HG03571 (cell line): ENCODE results near the gene GRM8.

Experiments used
- ATAC-seq: cut with Tn5 transposase; IDR thresholded peaks from one replicate; pipeline ENCODE4 v1.9.1; 2021; ENCODE audit not compliant: unreplicated experiment

GRM8 gene

DNA sequence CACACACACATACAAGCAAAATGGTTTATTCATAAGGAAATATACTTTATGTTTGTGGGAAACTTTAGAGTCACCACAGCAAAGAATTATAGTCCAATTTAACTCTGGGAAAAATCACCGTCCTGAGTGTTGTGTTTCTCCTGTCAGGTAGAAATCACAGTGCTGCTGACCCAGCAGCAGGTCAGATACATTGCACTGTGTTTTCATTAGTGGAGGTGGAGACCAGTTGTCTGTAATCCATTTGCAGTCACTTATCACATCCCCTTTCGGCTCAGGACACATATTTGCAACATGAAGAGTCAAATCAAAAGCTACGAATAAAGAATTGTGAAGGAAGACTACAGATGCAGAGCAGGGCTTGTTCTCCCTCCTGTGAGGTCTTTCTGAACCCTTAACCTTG lies 799.6 kb downstream of the GRM8 start:
- no peak for ATAC-seq

DNA sequence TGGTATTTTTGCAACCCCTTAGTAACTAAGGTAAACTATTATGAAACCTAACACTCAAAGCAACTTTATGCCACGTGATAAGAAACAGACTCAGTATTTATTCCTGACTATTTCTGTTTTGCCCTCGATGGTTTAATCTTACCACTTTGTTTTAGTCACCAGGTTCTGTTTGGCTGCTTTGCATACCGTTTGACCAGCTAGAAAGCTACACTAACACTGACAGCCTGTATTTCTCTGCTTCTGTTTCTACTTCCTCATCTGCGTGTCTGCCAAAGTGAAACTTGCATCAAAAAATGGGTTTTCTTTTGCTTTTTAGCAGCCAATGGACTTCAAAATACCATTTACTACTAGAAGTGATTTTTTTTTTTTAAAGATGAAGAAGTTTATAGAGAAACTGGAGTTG lies 802.5 kb downstream of the GRM8 start:
- ATAC-seq, result peak; percentile 92

DNA sequence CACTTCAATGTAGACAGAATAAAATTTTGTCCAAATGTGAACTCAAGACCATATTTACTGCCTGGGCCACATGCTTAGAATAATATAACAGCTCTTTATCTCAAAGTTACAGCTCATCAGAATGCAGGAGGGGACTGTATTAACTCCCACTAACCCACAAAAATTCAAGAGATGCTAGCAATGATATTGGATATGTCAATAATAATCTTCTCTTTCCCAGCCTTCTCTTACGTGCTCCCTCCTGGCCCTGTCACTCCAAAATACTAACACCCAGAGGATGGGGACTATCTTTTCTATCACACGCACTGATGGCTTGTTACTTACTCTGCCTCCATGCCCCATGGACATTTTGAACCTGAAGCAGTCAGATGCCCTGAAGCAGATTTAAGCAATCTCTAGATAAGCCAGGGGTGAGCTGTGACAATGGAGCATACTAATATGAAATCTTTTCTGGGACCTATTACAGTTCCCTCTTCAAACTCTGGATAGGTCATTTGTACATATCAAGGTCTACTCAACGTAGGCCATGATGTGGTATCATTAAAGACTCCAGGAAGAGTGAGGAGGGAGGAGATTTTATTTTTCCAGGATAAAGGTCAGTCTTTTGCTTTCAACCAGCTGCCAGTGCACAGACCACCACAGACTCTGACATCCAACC lies 803.0 kb downstream of the GRM8 start:
- peak; percentile 8 for ATAC-seq

DNA sequence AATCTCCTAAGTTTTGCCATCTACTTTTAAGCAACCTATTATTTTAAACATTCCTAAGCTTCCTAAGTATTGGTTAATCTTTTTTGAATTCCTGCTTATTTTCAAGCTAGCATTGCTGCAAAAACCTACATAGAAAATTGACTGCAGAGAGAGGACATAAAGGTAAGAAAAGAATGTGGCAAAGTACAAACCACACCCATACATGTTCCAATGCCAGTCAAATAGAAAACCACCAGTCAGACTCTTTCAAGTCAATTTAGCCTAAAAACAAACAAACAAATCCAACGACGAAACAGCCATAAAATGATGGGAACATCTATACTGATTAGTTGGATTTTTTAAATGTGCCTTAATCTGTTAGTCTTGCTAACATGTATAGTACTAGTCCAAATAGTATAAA lies 804.8 kb downstream of the GRM8 start:
- ATAC-seq, result no peak

DNA sequence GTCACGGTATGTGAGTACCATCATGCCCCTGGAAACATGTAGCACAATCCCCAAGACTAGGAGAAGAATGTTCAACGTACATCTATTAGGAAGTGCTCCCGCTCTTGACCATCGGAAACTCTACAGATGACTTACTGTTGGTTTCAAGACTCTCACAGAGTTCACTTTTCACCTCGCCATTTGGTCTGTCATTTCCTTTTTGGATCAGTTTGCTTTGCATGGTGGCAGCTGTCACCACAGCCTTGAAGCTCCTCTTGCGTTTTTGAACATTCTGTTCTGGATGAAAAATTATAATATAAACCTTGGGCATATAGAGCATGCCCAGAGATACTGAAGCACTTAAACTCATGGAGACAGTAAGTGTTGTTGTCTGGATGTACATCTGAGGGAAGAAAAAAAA lies 806.8 kb downstream of the GRM8 start:
- ATAC-seq, result no peak

DNA sequence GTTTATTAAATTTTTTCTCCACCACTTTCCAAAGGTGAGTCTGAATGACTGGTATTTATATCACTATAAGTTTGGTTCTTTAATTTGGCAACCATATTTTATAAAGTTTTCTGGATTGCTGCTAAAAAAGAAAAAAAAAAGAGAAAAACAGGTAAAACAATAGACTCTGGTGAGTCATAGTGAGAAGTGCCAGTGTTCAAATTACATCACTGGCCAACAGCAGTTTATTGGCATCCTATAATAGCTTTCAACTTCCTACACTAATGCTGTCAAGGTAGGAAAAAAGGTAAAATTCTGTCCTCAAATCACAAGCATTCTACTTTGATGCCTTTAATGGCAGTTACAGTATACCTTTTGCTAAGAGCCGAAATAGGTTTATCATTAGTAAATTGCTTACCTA lies 808.8 kb downstream of the GRM8 start:
- no peak for ATAC-seq

DNA sequence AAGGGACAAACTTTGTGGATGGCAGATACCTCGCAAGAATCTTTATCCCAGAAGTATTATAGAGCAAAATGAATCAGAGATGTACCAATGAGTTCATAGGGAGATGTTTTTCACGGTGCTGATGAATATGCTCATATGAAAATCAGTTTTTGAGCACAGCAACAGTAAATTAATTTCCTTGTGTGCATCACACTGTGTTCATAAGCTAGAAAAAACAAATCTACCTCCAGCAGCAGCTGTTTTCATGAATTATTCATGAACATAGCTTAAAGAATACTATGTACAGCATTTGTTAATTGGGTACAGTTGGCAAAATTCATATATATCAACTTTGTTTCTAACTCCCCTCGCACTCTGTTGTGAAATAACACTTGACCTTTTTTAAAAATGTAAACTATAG lies 809.8 kb downstream of the GRM8 start:
- no peak for ATAC-seq

DNA sequence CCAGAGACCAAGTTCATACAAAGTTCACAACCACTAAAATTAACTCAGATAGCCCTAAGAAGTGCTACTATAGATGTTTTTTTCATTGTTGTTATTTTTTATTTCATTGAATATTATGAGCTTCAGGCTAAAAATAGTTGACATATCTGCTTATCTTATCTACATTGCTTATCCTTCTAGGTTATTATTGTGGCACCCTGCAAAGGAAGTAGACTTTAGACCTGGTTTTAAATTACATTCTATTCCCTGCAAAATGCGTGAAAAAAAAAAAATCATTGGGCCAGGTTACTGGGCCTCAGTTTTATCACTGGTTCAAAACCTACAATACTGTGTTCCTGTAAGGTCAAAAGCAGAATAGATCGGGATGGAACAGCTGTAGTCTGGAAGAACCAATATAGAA lies 811.0 kb downstream of the GRM8 start:
- no peak for ATAC-seq

DNA sequence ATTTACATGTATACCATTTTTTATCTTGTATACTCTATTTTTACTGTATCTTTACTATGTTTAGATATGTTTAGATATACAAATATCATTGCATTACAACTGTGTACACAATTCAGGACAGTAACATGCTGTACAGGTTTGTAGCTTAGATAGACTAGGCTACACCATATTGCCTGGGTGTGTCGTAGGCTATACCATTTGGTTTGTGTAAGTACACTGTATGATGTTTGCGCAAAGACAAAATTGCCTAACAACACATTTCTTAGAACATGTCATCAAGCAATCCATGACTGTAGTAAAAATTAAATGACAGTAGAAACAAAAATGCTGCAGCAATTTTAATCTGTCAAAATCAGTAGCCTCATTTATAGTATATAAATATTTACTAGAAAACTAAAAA lies 812.2 kb downstream of the GRM8 start:
- no peak for ATAC-seq

DNA sequence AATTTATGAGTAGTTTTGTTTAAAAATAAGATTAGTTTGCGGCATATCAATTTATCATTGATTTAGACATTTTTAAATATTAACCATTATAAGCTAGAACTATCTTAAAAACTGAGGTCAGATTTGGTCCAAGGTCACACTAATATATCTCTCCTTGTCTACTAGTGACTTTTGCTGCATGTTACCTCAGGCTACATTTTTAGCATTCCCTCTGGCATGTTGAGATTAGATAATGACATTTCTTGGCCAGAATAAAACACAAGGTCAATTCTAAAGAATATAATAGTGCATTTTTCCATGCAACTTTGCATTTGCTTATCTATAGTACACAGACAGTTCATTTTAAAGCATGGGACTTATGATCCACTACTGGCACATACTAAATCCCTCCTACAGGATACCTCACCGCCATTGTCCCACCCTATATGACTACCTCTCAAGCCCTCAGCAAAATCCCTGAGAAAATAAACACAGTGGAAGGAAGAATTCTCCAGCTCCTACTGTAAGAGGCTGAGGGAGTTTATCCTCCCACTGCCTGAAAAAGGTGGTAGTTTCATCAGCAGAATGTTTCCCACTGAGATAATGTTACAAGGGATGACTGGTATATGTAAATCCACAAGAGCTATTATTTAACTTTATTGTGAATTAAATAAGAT lies 816.4 kb downstream of the GRM8 start:
- no peak for ATAC-seq

DNA sequence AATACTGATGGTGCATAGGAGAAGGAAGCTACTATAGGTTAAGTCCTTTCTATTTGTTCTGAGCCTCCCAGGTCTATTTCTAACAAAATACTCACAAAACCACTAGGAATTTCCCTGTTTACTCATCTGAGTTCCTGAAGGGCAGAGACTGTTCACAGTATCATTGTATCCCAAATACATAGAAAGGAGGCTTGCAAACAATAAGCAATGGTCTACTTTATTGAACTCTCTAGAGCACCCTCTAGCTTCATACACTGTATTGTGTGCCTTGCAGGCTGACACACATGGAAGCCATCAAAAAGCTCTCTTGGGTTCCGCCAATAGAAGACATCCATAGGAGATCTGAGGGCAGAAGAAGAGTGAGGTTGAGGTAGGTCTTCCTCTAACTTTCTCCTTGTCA lies 826.1 kb downstream of the GRM8 start:
- no peak for ATAC-seq

DNA sequence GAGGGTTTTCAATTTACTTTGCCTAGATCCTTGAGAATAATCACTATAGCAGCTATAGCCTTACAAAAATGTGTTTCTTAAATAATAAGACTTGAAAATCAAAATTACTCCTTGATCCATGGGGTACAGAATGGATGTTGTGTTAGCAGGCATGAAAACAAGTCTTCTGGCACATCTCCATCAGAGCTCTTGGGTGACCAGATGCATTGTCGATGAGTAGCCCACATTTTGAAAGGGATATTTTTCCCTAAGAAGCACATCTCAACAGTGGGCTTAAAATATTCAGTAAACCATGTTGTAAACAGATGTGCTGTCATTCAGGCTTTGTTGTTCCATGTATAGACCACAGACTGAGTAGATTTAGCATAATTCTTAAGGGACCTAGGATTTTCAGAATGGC lies 827.8 kb downstream of the GRM8 start:
- ATAC-seq, result no peak

DNA sequence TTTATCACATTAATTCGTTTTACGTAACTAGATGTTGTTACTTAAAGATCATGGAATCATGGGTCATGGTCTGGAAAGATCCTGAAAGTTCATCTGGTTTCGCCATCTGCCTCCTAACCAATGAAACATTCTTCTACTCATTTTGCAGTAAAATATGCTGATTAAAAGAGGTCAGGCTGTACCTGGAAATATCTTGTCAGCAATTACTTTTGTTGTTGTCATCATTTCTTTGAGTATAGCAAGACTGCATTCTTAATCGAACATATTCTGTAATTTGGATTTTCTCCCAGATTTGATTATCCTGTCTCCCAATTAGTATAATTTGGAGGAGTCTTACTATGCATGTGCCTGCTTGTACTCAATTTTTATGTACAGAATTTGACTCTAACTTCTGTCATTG lies 833.7 kb downstream of the GRM8 start:
- no peak for ATAC-seq

DNA sequence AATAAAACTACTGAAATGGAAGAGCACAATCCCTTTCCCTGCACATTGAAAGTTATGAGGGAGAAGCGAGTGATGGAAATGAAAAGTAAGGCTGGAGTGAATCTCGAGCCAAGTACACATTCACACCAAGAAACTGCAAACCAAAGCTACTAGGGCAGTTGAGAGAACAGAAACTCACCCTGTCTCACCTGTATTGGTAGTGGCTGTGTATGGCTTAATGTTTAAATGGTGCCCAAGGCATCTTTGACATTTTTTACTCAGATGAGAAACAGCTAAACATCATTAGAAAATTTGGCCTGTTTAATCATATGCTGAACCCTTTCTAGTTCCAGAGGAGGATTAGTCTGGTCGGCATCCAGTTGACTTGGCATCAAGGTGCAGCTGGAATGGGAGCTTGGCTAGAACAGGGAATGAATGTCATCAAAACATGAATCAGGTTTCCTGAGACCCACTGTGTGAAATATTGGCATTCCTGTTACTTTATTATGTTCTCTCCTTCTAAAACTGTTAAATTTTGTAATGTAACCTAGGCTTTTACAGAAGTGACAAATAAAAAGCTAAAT lies 840.8 kb downstream of the GRM8 start:
- peak; percentile 80 for ATAC-seq

DNA sequence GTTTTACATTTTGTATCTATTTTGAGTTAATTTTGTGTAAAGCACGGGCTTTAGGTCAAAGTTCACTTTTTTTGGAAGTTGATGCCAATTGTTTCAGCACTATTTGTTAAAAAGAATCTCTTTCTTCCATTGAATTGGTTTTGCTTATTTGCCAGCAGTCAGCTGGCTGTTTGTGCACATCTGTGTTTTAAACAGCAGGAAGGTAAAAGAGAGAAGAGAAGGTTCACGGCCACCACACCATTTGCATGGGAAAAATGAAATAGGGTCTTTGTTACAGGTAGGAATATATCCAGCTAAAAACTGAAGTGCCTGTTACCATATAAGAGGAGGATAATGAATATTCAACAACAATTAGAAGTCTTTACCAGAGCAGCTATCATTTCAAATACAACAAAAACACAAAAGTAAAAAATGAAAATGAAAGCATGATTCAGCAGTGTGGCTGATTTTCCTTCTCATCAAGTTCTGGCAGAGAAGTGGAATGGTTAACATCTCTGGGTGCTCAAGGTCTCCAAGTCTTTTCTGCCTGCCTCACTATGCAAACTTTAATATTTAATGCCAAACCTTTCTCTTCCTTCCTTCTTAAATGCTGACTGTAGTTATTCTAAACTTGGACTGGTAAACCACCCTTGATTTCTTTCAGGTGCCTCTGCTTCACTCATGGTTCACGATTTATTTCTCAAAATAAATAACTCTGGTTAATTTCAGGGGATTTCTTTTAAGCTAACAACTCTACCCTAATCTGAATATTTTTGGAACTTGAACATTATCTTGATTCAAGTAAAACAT lies 841.5 kb downstream of the GRM8 start:
- no peak for ATAC-seq

DNA sequence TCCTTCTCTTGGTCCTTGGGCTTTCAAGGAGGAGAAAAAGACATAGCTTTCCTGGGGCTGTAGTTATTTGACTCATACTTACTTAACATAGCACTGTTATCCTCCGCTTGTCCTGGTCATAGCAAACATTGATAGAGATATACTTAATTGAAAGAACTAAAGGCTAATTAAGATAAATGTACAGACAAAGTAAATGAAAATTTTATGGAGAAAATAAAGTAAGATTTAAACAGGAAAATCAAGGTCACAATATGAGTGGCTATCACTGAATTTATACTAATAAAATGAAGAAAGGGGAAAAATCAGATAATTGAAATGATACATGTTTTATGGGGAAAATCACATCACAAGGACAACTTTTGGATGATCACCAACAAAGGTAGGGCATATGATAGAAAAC lies 849.7 kb downstream of the GRM8 start:
- ATAC-seq, result no peak

DNA sequence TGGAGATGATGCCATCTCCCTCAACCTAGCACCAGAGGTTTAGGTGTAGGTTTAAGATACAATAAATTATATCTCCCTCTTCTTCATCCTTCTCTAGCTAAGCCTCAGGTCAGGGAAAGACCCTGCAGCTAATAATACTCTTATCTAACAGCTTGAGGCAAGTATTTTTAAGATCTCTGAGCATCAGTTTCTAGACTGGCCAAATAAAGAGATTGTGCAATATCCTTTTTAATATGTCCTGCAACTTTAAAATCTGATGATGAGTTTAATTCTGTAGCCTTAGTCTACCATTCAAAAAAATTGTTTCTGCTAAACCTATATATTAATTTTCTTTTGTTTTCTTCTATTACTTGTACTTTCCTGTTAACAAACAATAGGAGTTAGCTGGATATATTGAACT lies 850.8 kb downstream of the GRM8 start:
- ATAC-seq, result no peak

DNA sequence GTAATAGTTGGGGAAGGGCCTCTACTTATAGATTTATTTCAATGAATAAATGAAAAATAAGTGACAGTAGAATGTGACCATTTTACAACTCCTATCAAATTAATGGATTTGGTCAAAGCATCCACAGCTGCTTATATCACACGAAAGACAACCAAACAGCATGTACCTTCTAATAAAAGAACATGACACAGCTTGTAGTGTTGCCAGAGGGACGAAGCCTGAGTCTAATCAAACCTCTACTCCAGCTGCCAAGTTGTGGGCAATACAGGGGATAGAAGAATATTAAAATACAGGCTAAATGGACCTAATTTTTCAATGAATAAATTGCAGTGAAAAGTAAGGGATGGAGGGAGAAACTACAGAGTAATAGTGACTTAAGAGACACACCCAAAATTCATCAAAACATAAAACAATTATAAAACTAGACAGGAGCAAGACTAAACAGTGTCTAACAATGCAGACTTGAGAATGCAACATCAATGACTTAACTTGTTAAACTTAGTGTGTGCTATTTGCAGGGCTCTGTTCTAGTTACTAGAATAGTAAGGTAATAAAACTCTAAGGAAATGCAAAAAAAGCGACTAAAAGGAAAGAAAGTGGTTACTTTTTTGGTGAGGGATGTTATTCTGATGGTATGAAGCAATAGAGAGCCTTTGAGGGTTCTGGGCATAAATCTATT lies 853.8 kb downstream of the GRM8 start:
- ATAC-seq, result no peak

DNA sequence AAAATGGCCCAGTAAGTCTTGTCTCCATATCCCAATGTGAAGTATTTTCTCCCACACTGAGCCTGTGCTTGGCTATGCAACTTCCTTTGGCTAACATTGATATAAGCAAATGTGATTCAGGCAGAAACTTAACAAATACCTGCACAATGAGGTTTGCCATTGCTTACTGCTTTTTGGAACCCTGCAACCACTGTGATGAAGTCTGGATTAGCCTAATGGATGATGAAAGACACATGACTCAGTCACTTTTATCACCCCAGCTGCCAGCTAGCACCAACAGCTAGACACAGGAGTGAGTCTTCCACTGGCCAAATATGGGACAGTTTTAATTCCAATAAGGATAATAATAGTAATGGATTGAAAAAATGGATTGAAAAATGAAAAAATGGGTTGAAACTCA lies 854.5 kb downstream of the GRM8 start:
- no peak for ATAC-seq

DNA sequence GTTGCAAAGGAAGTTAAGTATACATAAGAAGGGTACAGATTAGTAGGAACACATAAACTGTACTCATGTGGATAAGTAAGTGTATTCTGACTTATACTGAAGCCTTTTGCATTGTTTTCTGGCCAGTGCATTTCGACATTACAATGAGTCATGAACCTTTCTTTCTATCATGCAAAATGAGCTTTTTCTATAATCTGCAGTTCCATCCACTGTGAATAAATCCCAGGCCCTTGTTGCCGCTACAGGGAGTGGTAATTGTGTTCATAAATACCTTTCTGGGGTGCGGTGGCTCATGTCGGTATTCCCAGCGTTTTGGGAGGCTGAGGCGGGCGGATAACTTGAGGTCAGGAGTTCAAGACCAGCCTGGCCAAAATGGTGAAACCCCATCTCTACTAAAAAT lies 858.3 kb downstream of the GRM8 start:
- no peak for ATAC-seq
